Measurements from ENCODE around the gene LRCH1.

DNA sequence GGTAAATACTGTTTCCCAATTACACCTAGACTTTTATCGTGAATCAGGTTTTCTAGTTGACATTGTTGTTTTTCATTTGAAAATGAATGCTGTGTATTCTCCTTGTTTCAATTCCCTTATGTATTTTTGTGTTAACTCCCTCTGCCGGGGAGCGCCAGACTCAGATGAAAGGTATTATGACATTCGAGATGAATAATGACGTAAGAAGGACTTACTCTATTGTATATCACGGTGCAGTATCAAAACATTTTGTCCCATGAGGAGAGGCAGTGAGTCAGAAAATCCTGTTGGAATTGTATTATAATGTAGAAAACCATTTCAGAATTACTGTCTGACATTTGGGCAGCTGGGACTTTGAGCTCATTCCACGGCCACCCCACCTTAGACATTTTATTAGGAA lies 61.6 kb downstream of the LRCH1 start:
- TF ChIP-seq POLR2A (IDR thresholded peaks at IDR 0.05; ENCODE audit: low read length) = no peak
- TF ChIP-seq GATA1 (IDR thresholded peaks at IDR 0.05; ENCODE audit: low read depth, low read length) = no peak

Measured in erythroblast (primary cell).